HCEC 1CT (cell line): ENCODE results near the gene PTPN12.
"Not testable (repeated sequence)": the region's sequence is repeated elsewhere in the genome, so short reads cannot be mapped to it uniquely, and the experiment has no call there.

Source experiments
- DNase-seq: peaks from one replicate; pipeline ENCODE4 v3.0.0-alpha.2; 2017

PTPN12 gene

GRCh38 chr7:77580762-77581350, 43.8 kb downstream of the PTPN12 start:
- no peak for DNase-seq

- no peak for DNase-seq
Measured at GRCh38 chr7:77587272-77587671, 50.2 kb downstream of the PTPN12 start.

GRCh38 chr7:77600952-77601351, 63.9 kb downstream of the PTPN12 start:
- DNase-seq, result no peak

- no peak for DNase-seq
Measured at GRCh38 chr7:77606562-77606961, 69.5 kb downstream of the PTPN12 start.

- DNase-seq, result no peak
Measured at GRCh38 chr7:77619314-77619713, 82.2 kb downstream of the PTPN12 start.

GRCh38 chr7:77626586-77627308, 89.7 kb downstream of the PTPN12 start:
- DNase-seq, result no peak

- DNase-seq, result no peak
Measured at GRCh38 chr7:77627309-77627676, 90.2 kb downstream of the PTPN12 start.

GRCh38 chr7:77629797-77630196, 92.7 kb downstream of the PTPN12 start:
- DNase-seq, result no peak

- no peak for DNase-seq
Measured at GRCh38 chr7:77631820-77632219, 94.7 kb downstream of the PTPN12 start.

GRCh38 chr7:77644774-77645173, 107.7 kb downstream of the PTPN12 start:
- DNase-seq, result no peak

GRCh38 chr7:77648742-77649338, 111.7 kb downstream of the PTPN12 start:
- no peak for DNase-seq

GRCh38 chr7:77649716-77650349, 112.7 kb downstream of the PTPN12 start:
- peak; percentile 84 for DNase-seq

GRCh38 chr7:77651575-77652162, 114.6 kb downstream of the PTPN12 start:
- DNase-seq, result peak; percentile 30

- DNase-seq, result not testable (repeated sequence)
Measured at GRCh38 chr7:77652826-77653225, 115.7 kb downstream of the PTPN12 start.

GRCh38 chr7:77653572-77653971, 116.5 kb downstream of the PTPN12 start:
- no peak for DNase-seq

- no peak for DNase-seq
Measured at GRCh38 chr7:77655356-77655755, 118.3 kb downstream of the PTPN12 start.

GRCh38 chr7:77655836-77656455, 118.9 kb downstream of the PTPN12 start:
- no peak for DNase-seq

- peak; percentile 52 for DNase-seq
Measured at GRCh38 chr7:77657427-77658224, 120.5 kb downstream of the PTPN12 start.

- no peak for DNase-seq
Measured at GRCh38 chr7:77658928-77659327, 121.8 kb downstream of the PTPN12 start.

- DNase-seq, result no peak
Measured at GRCh38 chr7:77661816-77662215, 124.7 kb downstream of the PTPN12 start.

- DNase-seq, result no peak
Measured at GRCh38 chr7:77662869-77663268, 125.8 kb downstream of the PTPN12 start.

- no peak for DNase-seq
Measured at GRCh38 chr7:77664715-77665114, 127.6 kb downstream of the PTPN12 start.
